Activated naive CD4-positive, alpha-beta T cell treated with anti-CD3 and anti-CD28 coated beads, Interleukin-2, amount 50 U/mL, for 16 hours (primary cell): ENCODE results near the gene C1QTNF8.
"Not testable (repeated sequence)": the region's sequence is repeated elsewhere in the genome, so short reads cannot be mapped to it uniquely, and the experiment has no call there.

Experiments
- DNase-seq: peaks from one replicate; pipeline ENCODE4 v3.0.0-alpha.2; 2020

C1QTNF8 gene

GRCh38 chr16:1091992-1092552, 4.0 kb downstream of the C1QTNF8 start:
- no peak for DNase-seq

DNA sequence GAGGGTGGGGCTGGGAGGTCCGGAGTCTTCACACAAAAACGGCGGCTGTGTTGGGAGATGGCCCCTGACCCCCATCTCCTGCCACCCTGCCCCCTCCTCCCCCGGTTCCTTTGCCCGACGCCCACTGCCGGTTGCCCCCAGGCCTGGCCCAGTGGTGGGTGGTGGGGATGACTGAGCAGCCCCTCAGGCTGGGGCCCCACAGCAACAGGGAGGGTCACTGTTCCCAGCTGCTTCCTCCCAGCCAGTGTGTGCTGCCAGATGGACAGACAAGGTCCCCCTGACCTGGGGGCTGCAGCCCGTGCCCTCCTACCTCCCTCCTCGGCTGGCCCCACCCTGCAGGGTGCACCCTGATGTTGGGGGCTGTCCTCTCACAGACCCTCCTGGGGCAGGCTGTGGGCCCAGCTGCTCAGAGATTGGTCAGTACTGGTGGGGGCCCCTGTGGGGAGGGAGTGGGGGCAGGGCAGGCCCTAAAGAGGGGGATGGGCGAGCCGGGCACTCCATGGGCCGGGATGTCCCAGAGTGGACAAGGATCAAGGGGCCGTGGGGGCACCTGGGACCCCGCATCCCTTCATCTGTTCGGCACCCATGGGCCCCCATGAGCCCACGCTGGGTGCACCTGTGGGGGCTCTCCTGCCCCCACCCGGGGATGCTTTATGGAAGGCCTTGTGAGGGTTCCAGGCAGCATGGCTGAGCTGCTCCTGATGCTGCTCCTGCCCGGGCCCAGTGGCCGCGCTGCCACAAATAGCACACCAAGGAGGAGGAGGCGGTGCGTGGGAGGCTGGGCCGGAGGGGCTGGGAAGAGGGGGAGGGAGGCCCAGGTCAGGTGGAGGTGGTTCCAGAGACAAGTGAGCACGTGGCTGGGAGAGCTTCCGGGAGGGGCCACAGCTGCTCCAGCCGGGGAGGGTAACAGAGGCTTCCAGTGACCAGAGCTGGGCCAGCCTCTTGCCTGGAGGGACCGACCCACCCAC, 5.1 kb downstream of the C1QTNF8 start:
- DNase-seq = no peak

GRCh38 chr16:1089822-1090619, 6.0 kb downstream of the C1QTNF8 start:
- DNase-seq = no peak

DNA sequence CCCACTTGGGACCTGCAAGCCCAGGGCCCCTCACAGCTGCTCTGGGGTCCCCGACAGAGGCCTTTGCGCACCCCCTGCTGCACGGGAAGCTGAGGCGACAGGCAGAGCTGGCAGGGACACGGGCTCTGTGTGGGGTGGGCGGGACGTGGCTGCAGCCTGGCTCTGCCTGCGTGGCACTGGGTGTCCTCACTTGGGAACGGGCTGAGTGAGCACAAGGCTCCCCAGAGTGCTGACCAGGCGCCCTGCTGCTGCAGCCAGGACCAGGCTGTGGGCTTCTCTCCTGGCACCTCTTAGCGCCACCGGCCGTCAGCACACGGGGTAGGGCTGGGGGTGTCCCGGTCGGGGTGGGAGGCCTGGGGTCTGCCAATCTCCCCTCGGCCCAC, 6.6 kb downstream of the C1QTNF8 start:
- no peak for DNase-seq

DNA sequence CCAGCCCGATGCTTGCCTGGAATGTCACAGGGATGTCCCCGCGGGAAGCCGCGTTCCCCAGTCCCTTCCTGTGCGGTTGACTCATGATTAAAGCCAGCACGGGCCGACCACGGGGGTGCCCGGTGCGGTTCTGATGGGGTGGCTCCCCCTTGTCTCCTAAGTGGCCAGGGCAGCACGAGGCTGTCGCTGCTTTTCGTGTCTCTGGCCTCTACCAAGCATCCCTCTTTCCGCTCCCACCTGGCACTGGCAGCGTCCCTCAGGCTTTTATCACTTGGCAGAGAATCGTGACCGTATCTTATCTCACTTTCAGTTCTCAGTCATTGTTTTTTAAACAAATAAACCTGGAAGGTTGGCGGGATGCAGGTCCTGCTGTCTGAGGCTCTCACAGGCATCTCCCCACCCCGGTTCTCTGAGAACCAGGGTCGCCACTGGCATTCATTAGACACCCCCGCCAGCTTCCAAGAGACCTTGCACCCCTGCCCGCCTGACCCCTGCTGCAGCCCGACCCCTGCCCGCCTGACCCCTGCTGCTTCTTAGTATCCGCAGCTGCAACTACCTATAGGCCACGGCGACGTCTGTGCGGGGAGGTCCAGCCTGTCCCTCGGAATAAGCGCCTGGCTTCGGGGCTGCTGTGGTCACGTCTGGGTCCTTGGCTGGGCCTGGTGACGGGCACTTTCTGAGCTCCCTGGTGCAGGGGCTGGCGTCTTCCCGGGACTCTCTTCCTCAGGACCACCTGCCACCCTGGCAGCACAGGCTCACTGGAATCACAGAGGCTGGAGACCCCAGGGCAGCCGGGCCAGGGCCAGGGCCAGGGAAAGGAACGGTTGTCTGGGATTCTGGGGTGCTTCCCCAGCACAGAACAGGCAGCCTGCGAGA, 7.5 kb downstream of the C1QTNF8 start:
- DNase-seq = no peak

GRCh38 chr16:1086443-1086842, 9.6 kb downstream of the C1QTNF8 start:
- DNase-seq = not testable (repeated sequence)

DNA sequence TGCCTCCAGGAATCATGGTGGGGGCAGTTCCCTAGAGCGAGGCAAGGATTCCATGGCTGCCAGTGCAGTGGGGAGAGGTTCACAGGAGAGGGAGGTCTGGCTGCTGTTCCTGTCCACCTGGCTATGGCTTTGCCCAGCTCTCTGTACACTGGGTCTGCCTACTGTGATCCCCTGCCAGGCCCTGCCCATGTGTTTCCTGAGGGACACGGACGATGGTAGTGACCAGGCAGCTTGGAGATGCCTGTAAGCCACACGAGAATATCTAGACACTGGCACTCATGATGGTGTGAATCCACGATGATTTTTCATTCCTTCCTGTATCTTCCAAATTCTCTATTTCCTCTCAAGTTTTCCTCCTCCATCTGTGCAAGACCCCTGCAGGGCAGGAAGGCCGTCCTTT, 11.1 kb downstream of the C1QTNF8 start:
- DNase-seq = no peak

DNA sequence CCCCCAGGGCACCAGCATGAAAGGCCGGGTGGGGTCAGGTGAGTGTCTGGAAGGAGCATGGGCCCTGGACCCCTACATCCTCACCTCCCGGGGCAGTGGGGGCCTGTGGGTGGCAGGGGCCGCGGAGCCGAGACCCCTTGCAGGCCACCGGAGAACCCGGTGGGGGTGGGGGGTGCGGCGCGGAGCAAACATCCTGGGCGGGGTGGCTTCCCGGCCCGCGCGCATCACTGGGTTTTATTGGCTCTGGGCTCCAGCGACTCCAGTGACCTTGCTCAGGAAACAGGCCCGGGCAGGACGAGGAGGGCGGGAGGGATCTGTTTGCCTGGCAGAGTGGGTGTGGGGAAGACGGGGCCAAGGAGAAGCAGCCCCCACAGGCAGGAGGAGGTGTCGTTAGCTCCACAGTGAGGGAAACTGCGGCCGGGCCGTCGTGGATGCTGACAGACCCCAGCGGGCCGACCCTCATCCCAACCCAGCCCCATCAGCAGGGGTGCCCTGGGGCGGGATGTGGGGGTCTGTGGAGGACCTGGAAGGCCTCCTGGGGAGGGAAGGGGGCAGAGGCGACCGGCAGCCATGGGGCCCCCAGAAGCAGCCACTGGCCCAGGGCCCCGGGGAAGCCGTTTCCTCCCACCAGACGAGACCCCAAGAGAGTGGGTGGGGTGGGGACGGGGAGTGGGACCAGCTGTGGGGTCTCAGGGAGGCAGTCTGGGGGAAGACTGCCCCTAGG, 12.9 kb downstream of the C1QTNF8 start:
- no peak for DNase-seq

GRCh38 chr16:1082266-1082951, 13.6 kb downstream of the C1QTNF8 start:
- no peak for DNase-seq

DNA sequence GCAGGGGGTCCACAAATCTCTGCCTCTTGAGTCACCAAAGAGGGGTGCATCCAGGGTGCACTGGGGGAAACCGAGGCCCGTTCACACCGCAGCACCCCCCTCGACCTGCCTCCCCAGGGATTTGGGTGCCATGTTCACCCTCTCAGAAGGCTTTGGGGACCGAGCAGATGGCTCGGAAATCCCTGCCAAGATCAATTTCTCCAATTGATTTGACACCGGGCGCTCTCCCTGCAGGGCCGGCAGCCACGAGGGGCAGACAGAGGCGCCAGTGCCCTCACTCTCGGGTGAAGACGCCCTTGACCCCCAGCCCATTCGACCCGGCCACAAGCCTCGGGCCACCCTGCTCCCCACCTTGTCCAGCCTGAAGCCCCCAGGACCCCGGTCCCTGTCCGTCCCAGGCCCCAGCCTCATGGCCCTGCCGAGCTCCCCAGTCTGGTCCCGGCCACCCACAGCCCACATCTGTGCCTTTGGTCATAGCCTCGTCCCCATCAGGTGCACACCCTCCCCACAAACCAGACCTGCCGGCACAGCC, 14.2 kb downstream of the C1QTNF8 start:
- no peak for DNase-seq

DNA sequence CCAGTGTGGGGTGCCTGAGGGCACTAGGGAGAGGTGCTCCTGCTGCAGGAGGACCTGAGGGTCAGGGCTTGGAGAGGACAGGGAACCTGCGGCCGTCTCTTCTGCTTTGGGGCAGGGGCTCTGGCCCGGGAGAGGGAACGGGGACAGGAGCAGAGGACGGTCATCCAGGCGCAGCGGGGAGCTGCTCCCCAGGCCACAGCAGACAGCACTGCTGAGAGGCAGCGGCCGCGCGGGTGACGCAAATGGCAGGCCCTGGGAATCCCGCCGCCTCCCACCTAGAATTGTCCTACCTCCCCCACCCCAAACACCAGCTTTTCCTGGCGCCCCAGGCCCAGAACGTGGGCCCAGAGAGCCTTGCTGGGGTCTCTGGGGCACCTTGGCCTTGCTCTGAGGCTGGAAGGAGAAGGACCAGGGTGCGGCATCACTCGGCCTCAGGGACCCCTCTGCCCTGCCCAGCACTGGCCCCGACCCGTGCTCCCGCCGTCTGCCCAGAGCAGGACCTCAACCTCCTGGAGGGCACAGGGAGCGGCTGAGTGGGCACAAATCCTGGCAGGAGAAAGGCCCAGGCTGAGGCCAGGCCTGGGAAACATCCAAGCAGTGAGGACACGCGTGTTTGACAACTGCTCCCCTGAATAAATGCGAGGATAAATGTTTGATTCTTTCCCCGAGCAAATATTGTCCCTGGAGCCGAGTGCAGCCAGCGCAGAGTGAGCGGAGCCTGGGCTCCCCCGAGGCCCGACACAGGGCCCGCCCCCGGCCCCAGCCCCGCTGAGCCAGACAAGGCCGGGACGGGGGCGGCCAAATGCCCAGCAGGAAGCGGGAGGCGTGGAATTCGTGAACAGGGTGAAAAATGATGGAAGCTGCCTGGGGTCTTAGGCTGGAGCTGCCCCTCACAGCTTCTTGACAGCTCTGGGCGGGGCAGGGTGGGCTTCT, 15.0 kb downstream of the C1QTNF8 start:
- DNase-seq = no peak

- DNase-seq = no peak
These were observed 16.1 kb downstream of the C1QTNF8 start for GRCh38 chr16:1079786-1080525.

DNA sequence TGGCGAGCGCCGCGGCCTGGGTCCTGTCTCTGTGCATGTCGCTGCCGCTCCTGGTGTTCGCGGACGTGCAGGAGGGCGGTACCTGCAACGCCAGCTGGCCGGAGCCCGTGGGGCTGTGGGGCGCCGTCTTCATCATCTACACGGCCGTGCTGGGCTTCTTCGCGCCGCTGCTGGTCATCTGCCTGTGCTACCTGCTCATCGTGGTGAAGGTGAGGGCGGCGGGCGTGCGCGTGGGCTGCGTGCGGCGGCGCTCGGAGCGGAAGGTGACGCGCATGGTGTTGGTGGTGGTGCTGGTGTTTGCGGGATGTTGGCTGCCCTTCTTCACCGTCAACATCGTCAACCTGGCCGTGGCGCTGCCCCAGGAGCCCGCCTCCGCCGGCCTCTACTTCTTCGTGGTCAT, 16.7 kb downstream of the C1QTNF8 start:
- DNase-seq = no peak

DNA sequence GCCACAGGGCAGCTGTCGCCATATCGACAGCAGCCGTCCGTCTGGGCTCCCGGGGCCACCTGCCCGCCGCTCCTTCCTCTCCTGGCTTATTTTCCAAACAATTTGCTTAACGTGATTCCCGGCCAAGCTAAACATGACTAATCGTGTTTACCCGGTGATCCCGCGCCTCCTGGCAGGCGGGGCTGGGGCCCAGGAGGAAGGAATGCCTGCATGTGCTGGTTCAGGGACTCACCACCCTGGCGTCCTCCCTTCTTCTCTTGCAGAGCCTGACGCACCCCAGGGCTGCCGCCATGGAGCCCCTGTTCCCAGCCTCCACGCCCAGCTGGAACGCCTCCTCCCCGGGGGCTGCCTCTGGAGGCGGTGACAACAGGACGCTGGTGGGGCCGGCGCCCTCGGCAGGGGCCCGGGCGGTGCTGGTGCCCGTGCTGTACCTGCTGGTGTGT, 17.4 kb downstream of the C1QTNF8 start:
- DNase-seq = no peak

GRCh38 chr16:1077877-1078578, 18.0 kb downstream of the C1QTNF8 start:
- no peak for DNase-seq

GRCh38 chr16:1076801-1077576, 19.1 kb downstream of the C1QTNF8 start:
- DNase-seq = no peak

DNA sequence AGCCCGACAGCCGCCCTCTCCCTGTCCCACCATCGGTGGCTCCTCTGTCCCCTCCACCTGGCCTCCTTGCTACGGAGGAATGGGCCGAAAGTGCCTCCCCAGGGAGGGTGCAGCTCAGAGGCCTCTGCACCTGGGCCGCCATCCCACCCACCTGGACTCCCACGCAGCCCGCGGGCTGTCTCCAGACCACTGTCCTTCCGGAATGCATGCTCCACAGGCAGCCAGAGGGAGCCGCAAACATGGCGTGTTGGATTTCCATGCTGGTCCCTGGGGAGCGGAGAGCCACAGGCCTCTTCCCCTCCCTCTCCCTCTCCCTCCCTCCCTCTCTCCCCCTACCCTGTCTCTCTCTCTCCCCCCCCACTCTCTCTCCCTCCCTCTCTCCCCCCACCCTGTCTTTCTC, 20.5 kb downstream of the C1QTNF8 start:
- DNase-seq = no peak

DNA sequence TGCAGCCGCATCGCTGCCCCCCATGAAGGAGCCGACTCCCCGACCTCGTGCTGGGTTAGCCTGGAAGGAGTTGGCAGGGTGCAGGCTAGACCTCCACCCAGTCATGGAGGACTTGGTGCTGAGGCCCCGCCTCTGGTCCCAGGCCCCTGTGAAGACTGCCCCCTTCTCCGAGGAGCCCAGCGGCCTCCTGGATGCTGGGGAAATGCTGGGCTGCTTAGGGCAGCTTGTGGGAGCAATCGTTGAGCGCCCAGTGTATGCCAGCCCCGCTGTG, 21.7 kb downstream of the C1QTNF8 start:
- DNase-seq = no peak
